ENCODE measurements around the gene SBSN.
"Not testable (repeated sequence)": the region's sequence is repeated elsewhere in the genome, so short reads cannot be mapped to it uniquely, and the experiment has no call there.

The SBSN gene

GRCh38 chr19:35501684-35502083 is 26.4 kb downstream of the SBSN start:
- no peak for DNase-seq

GRCh38 chr19:35500611-35501010 is 27.5 kb downstream of the SBSN start:
- no peak for DNase-seq

DNA sequence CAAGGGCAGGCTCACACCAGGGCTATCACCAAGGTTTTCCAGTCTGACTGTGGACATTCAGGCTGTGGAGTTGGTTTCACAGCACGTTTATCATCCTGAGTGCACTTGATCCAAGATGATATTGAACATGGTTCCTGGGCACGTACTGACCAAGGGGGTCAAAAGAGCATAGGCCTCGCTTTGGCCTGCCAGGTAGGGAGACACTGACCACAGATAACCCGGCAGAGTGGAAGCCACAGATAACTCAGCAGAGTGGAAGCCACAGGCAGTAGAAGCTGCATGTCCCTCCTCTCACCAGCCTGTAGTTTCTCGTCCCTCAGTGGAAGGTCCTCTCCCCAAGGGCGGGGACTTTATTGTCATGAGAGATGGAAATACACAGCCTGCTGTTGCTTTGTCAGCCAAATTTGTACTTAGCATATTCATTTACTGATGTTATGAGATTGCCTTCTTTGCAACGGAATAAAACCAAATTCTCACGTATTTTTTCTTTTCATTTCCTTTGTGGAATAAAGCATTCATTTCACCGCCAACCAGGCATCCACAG is 29.1 kb downstream of the SBSN start:
- DNase-seq = no peak

GRCh38 chr19:35498220-35498619 is 29.9 kb downstream of the SBSN start:
- no peak for DNase-seq

DNA sequence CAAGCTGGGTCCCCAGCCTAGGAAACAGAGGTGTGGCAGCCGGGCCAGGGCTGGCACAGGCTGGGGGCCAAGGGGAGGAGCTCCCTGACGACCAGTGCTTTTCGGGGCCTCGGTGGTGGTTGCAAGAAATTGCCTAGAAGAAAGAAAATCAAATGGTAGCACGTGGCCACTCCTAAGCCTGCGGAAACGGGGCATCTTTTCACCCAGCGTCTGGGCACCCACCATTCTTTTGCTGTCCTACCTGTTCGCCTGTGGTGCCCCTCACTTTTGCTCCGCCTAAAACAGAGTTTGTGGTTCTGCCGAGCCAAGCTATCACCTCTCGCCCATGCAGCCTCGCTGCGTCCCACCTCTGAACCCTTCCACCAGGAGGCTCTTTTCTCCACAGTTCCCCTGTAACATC is 30.7 kb downstream of the SBSN start:
- DNase-seq = no peak

DNA sequence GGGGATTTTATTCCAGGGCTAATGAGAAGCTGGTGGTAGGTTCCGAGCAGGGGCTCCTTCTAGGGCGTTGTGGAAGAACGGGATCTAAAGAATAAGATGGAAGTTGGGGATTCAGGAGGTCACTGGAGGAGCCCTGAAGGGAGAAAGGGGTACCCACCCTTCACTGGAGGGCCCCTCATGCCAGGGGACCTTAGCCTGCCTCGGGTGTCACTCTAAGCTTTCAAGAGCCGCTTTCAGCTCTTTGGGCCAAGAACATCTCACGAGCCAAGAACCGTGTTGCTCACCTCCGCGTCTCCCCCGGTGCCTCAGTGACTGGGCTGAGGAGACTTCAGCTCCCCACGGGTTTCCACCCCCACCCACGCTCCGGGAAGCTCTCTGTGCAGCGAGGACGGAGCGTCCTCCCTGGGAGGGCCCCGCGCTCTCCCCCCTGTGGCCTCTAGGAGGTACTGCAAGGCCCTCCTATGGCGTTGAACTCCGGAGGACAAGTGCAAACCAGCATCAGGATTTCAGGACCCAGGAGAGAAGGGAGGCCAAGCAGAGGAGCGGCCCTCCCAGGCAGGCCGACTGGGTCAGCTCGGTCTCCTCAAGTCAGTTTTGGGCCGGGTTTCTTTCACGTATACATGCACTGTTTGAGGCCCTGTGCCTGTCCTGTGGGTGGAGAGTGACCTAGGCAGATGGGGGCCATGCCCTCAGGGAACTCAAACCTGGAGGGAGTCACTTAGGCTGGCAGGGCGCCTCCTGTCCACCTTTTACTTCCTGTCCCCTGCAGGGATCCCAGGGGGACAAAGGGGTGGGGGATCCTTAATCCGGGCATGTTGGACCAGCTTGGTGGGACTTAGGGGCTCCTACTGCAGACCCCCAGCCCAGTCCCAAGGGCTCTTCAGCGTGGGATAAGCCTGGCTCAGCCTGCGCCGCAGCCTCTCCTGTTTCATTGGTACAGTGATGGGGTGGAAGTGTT is 32.7 kb downstream of the SBSN start:
- peak; percentile 81 to 83 for DNase-seq

GRCh38 chr19:35493971-35494370 is 34.1 kb downstream of the SBSN start:
- DNase-seq = no peak

DNA sequence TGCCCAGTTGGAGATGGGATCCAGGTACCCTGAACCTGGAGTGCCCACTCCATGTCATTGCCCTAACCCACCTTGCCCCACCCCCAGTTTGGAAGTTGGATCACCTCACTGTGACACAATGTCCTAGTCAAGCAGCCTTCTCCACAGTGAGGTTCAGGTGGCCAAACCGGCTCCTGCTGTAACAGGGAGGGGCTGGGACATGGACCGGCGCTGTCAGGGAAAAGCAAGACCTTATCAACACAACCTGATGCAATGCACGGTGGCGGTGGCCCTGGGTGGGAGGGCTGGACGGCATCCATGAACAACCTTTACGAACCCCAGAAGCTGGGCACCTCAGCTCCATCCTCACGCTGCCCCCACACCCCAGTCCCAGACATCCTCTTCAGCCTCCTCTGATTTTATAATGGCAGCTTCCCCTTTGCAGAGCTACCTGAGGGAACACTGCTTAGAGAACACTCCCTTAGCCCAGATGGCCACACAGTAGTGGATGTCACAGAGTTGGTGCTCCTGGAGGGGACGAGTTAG is 36.2 kb downstream of the SBSN start:
- no peak for DNase-seq

DNA sequence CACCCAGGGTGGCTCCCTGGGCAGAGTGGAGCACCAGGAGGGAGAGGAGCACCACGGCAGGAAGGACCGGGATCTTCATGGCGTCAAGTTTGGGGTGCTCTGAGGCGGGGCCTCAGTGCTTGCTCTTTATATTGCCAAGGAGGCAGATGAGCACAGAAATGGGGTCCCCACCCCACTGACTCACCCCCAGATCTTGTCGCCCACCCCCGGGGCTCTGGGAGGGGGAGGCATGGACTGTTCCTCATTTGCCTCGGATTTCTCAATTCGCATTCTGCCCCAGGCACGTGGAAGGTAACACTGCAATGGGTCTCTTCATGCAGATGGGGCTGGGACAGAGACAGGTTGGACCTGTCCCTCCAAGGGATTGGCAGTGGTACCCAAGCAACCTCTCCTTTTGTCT is 37.7 kb downstream of the SBSN start, which contains the start of gene KRTDAP:
Gene KRTDAP (minus strand): TSS at position 101 of the 400 bp plus-strand sequence. CDS start 22 bp downstream, at position 79.
- DNase-seq = no peak

DNA sequence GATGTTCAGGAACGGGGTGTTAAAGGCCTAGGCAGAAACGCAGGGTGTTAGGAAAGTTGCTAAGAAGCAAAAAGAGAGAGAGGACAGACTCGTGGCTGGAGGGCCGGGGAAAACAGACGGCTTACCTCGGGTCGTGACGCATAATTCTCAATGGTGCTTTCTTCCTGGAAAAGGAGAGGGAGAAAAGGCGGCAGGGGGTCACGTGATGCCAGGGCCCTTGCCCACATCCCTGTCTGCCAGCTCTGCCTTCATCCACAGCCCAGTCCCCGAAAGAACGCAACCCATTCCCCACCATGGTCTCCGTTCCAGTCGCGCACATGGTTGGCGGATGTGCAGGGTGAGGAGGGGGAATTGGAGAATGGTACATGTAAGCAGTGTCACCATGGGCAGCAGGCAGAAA is 39.4 kb downstream of the SBSN start:
- no peak for DNase-seq

GRCh38 chr19:35487656-35488182 is 40.4 kb downstream of the SBSN start:
- no peak for DNase-seq

DNA sequence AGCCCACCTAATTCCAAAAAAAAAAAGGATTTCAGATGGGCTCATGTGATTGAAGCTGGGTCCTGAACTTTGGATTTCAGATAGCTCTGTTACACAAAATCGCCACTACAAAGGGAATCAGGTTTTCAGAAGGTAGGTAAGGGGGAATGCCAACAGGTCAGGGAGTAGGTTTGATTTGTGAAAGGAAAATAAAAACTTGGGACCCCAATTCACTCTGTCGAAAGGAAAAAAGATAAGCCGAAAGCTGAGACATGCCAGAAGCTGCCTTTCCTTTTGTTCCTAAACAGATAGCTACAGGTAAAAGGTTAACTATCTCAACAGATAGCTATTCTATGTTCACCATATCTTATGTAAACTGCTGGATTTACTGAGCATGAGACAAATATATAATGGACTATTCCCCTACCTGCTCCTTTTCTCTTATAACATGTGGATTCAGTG is 41.8 kb downstream of the SBSN start:
- no peak for DNase-seq

- DNase-seq = peak in 1 of 2 donors; percentile 10
Observed at GRCh38 chr19:35484252-35485036, 43.7 kb downstream of the SBSN start.

DNA sequence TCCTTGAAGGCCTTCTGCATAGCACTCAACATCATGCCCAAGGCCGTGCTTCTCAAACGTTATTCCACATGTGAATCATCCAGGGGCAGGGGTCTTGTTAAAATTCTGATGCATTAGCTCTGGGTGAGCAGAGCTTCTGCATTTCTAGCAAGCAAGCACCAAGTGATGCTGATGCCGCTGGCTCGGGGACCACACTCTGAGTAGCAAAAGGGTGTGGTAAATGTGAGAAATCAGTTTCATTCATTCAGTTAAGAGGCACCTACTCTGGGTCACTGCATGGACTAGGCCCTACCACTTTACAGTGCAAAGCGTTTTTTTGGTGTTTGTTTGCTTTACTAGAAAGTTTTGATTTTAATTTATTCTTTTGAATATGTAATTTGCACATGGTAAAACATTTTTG is 45.0 kb downstream of the SBSN start:
- DNase-seq = no peak

- no peak for DNase-seq
Observed at GRCh38 chr19:35478794-35479677, 49.1 kb downstream of the SBSN start.

DNA sequence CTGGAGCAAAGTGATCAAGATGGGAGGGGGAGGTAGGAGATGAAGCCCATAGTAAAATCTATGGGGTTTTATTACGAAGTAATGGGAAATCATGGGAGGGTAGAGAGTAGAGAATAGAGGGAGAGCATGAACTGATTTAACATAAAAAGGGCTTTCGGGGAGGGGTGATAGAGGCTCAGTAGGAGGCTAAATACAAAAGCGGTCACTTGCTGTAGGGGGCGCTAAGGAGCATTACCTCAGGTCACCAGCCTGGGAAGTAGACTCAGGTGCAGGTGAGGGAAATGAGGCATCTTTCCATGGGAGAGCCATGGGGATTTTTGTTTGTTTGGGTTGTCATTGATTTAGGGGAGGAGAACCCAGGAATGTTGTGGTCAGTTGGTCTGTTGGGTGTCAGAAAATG is 52.0 kb downstream of the SBSN start:
- peak in 1 of 2 donors; percentile 30 for DNase-seq

DNA sequence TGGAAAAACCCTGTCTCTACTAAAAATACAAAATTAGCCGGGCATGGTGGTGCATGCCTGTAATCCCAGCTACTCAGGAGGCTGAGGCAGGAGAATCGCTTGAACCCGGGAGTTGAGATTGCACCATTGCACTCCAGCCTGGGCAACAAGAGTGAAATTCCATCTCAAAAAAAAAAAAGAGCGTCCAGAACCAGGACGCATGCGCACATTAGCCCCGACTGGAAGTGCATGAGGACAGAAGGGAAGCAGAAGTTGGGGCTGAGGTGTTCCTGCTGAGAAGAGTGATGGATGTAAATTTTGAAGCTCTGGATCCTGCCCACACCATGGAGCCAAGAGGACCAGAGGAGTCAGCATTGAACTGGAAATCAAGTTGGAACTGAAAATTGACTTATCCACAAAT is 53.5 kb downstream of the SBSN start:
- not testable (repeated sequence) for DNase-seq

GRCh38 chr19:35474104-35474503 is 54.0 kb downstream of the SBSN start:
- DNase-seq = no peak

All from stimulated activated CD4-positive, alpha-beta T cell treated with anti-CD3 and anti-CD28 coated beads, Interleukin-2, amount 100 ng/mL, for 24 hours (primary cell).